ENCODE results near the gene CXXC5. TPM values are rescaled to one million over a fixed set of nuclear protein-coding genes. Genes with fewer than 3 reads are reported as not detected.

The CXXC5 gene
- total RNA-seq, 8 experiments from 2014 or later: 14.2 to 140 (median 95.8) TPM

DNA sequence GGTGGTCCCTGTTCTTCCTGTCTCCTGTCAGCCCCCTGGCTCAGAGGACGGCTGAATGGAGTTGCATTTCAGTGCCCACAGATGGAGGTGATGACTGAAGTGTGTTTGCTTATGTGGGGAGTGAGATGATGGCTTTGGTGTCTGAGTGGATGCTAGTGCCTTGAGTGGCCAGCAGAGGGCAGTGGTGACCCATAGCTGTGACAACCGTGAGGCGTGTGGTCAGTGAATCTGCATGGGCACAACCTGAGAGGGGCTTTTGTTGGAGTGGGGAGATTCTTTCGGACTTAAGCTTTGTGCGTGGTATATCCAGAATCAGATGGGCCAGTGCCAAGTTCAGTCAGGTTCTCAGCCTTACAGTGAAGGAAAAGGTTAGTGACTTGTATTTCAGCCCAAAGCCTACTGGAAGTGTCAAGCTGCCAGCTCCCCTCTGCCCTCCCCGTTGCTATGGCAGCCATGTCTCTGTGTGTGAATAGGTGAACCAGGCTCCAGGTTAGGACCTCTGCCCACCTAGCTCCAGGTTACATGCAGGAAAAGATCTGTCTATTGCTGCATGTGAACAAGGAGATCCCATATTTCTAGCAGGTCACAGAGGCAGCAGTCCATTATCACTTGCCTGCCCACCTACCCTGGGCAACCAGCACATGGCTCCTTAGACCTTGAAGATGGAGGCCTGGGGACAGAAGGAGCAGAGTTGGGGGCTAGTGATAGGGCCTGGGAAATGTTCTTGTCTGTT lies 14.7 kb upstream of the CXXC5 start:
- Histone ChIP-seq H3K27ac (no peak overlapping the region), H3K4me3 (no peak overlapping the region), H3K4me1 (replicated peaks in 1 of 2) (peaks cover 37 to 47% of the 10 kb centered on the region in 2 donors)
- in situ Hi-C loops (cut with MboI; ENCODE audit: low pct_unique_long_range_greater_than_20kb in 2 of 9, low sequenced_read_pairs in 9 of 9, unreplicated experiment in 9 of 9): loop anchor here in 5 of 9 experiments (5.0 to 25.0 kb wide), 3 partner anchors 129 to 329 kb away; no protein-coding TSS in a partner anchor
- 0 to 20% (median 6%) methylated on average over 1 to 6 of the region's 6 CpGs; no CpG with 5 or more reads in 3 of the 10 experiments for WGBS, 10 experiments
- peak; percentile 1 to 34 (median 14) for ATAC-seq (replicated peaks in 6 of 8)

DNA sequence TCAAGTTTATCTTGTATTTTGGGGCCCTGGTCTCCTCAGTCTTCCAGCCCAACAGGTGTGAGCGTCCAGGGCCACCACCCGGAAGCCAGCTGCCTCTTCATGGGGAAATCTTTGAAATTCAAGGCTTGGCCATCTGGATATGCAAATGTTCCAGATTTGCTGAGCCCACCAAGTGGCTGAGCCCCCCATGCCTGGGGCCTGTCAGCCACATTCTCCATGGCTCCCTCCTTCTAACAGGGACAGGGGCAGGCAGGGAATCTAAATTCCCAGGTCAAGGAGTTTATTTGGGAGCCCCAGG lies 14.2 kb upstream of the CXXC5 start:
- in situ Hi-C loops (cut with MboI; ENCODE audit: low pct_unique_long_range_greater_than_20kb in 2 of 9, low sequenced_read_pairs in 9 of 9, unreplicated experiment in 9 of 9): loop anchor here in 5 of 9 experiments (5.0 to 25.0 kb wide), 3 partner anchors 128 to 328 kb away; no protein-coding TSS in a partner anchor
- H3K4me3 ChIP-seq: no peak overlapping the region
- WGBS, 10 experiments: 60 to 80% methylated on average over 1 of the region's 2 CpGs; no CpG with 5 or more reads in 8 of the 10 experiments
- peak overlapping the region in 1 of 2 donors; percentile 40 for H3K27ac ChIP-seq
- ATAC-seq (replicated peaks in 6 of 8): no peak
- H3K4me1 ChIP-seq (replicated peaks in 1 of 2): peaks cover 42 to 53% of the 10 kb centered on the region in 2 donors

DNA sequence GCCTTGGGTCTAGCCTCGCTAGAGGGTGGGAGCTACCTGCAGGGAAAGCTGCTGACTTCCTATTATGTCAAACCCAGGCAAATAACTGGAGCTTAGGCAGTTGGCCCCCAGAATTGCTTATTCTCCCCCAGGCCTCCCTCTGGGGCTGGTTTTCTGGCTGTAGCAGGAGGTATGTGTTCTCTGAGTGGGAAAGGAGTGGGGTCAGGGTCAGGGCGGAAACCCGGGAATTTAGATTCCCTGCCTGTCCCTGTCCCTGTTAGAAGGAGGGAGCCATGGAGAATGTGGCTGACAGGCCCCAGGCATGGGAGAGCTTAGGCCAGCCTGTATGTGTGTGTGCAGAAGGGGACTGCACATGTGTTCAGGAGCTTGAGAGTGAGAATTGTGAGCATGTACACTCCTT lies 13.6 kb upstream of the CXXC5 start:
- 0 to 94% (median 74%) methylated on average over 1 to 3 of the region's 3 CpGs; no CpG with 5 or more reads in 5 of the 10 experiments for WGBS, 10 experiments
- peaks cover 48 to 58% of the 10 kb centered on the region in 2 donors for H3K4me1 ChIP-seq (replicated peaks in 1 of 2)
- in situ Hi-C loops (cut with MboI; ENCODE audit: low pct_unique_long_range_greater_than_20kb in 2 of 9, low sequenced_read_pairs in 9 of 9, unreplicated experiment in 9 of 9): loop anchor here in 5 of 9 experiments (5.0 to 25.0 kb wide), 3 partner anchors 128 to 328 kb away; no protein-coding TSS in a partner anchor
- H3K27ac ChIP-seq: peak overlapping the region in 1 of 2 donors; percentile 40
- ATAC-seq (replicated peaks in 6 of 8): peak in 2 of 8 experiments; percentile 0 to 2
- H3K4me3 ChIP-seq: no peak overlapping the region

DNA sequence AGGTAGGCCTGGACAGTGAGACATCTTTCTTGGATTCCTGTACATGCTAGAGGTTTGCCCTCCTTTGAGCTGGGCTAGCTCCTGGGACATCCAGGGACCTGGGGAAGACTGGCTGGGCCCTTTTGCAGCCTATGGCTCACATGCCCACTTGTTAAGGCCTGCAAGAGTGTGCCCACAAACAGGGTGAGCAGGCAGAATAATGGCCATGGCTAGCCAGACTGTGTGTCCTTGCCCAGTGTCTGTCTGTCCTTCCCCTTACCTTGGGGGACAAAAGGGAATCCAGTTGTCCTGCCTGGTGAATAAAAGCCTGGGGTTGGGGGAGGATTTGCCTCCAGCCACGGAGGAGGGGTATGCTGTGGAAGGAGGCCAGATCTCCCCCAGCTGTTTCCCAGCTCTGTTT lies 13.0 kb upstream of the CXXC5 start:
- WGBS, 10 experiments: 33% methylated on average over 1 of the region's 1 CpG; no CpG with 5 or more reads in 9 of the 10 experiments
- in situ Hi-C loops (cut with MboI; ENCODE audit: low pct_unique_long_range_greater_than_20kb in 2 of 9, low sequenced_read_pairs in 9 of 9, unreplicated experiment in 9 of 9): loop anchor here in 4 of 9 experiments (25.0 kb wide), 2 partner anchors 127 to 327 kb away; no protein-coding TSS in a partner anchor

DNA sequence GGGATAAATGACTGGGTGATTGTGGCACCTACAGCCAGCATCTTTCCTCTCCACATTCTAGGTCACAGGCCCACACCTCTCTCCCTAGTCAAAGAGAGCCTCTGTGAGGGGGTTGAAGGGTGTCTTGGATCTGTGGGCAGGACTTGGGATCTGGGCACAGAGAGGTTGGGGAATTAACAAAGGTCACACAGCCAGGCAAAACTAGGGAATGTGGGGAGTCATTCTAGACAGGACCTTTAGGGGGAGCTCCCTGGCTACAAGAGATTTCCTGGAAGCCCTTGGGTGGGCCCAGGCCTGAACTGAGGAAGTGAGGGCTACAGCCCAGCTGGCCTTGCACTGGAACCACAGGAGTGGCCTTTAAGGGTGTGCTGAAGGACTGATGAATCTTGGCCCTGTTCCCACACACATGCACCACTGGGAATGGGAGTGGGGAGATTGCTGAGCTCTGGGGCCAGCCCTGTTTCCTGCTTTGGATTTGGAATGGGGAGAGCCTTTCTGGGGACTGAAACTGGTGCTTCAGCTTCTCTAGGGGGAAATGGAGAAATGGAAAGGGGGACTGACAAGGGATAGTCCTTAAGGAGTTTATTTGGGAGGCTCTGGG lies 12.4 kb upstream of the CXXC5 start:
- in situ Hi-C loops (cut with MboI; ENCODE audit: low pct_unique_long_range_greater_than_20kb in 2 of 9, low sequenced_read_pairs in 9 of 9, unreplicated experiment in 9 of 9): loop anchor here in 4 of 9 experiments (25.0 kb wide), 2 partner anchors 127 to 327 kb away; no protein-coding TSS in a partner anchor
- peak overlapping the region in 1 of 2 donors; percentile 56 for H3K27ac ChIP-seq
- H3K4me3 ChIP-seq: no peak overlapping the region
- peak in 3 of 8 experiments; percentile 47 to 63 (median 49) for ATAC-seq (replicated peaks in 6 of 8)
- H3K4me1 ChIP-seq (replicated peaks in 1 of 2): peaks cover 58 to 70% of the 10 kb centered on the region in 2 donors

More for the DNA sequence above, 13.0 kb upstream of the CXXC5 start:
- no peak for ATAC-seq (replicated peaks in 6 of 8)
- H3K4me3 ChIP-seq: no peak overlapping the region
- no peak overlapping the region for H3K27ac ChIP-seq
- H3K4me1 ChIP-seq (replicated peaks in 1 of 2): peaks cover 54 to 65% of the 10 kb centered on the region in 2 donors

DNA sequence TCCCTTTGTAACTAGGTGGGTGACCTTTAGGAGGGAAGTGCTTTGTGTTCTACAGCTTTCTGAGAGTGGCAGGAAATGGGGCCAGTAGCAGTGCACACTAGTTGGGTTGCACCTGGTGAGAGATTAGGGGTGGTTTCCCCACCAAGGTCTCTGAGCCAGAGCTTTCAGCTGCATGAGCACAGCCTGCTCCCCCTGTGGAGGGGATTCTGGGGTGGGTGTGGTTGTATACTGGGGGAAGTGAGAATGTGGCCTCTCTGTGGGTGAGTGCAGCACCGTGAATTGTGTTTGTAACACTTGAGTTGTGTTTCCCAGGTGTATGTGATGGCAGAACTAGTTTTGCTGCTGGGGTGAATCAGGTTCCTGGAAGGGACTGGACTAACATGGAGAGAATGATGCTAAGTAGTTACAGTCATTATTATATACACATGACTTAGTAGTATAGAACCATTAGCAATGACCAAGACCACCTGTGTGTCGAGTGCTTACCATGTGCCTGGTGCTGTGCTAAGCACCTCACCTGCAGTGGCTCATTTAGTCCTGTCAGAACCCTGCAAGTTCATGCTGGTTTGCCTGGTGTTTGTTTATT lies 11.8 kb upstream of the CXXC5 start:
- Histone ChIP-seq H3K27ac (peak overlapping the region in 1 of 2 donors; percentile 56), H3K4me1 (replicated peaks in 1 of 2) (peaks cover 64 to 76% of the 10 kb centered on the region in 2 donors), H3K4me3 (no peak overlapping the region)
- 64 to 80% methylated on average over 1 to 2 of the region's 2 CpGs; no CpG with 5 or more reads in 8 of the 10 experiments for WGBS, 10 experiments
- in situ Hi-C loops (cut with MboI; ENCODE audit: low pct_unique_long_range_greater_than_20kb in 2 of 9, low sequenced_read_pairs in 9 of 9, unreplicated experiment in 9 of 9): loop anchor here in 4 of 9 experiments (25.0 kb wide), 2 partner anchors 126 to 326 kb away; no protein-coding TSS in a partner anchor
- ATAC-seq (replicated peaks in 6 of 8): peak in 2 of 8 experiments; percentile 0 to 1

DNA sequence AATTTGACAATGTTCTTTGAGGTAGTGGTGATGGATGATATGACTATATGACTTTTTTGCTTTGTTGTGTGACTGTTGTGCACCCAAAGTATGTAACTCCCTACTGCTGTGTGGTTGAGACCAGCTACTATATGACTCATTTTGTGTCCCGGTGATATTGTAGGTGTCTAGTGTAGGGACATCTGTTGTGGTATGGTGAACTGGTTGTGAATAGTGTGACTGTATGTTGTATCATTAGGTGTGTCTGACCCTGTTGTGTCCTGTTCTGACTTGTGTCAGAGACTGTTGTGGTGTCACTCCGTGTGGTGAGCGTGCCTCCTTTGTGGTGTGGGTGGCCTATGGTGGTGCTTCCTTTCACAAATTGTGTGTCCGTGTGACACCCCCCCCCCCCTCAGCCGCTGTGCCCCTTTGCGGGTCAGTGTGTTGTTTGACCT lies 11.2 kb upstream of the CXXC5 start:
- Histone ChIP-seq H3K27ac (peak overlapping the region; percentile 90 to 98), H3K4me3 (peak overlapping the region; percentile 15 to 36 (median 26)), H3K4me1 (replicated peaks in 1 of 2) (peaks cover 69 to 83% of the 10 kb centered on the region in 2 donors)
- in situ Hi-C loops (cut with MboI; ENCODE audit: low pct_unique_long_range_greater_than_20kb in 2 of 9, low sequenced_read_pairs in 9 of 9, unreplicated experiment in 9 of 9): loop anchor here in 4 of 9 experiments (25.0 kb wide), 2 partner anchors 125 to 325 kb away; no protein-coding TSS in a partner anchor
- peak in 7 of 8 experiments; percentile 0 to 5 (median 2) for ATAC-seq (replicated peaks in 6 of 8)
- WGBS, 10 experiments: 0 to 27% (median 2%) methylated on average over 1 to 5 of the region's 6 CpGs; no CpG with 5 or more reads in 6 of the 10 experiments

DNA sequence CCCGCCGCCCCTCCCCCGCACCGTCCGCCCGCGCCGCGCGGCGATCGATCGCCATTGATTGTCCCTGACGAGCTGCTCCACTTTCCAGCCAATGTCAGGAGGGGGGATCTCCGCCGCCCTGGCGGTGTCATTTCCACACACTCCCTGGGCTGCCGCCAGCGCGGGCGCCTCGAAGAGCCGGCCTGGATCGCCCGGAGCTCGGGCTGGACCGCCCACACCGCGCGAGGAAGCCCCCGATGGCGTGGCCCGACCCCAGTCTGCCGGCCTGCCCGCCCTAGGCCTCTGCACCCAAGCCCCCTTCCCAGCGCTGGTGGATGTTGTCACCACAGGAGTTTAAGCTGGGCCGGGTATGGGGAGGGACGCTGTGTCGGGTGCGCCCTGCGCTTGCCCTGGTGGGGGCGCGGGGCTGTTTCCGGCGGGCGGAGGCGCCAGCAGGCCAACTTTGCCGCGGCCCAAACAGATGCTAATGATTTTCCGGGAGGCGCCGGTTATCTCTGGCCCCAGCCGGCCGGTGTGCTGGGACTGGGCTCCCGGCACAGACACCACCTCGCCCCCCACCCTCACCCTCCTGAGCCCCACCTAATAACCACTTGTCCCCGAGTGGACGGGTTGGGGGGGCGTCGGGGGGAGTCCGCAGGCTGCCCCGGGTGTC lies 10.6 kb upstream of the CXXC5 start:
- Histone ChIP-seq H3K27ac (peak overlapping the region; percentile 90 to 98), H3K4me3 (peak overlapping the region; percentile 15 to 36 (median 26)), H3K4me1 (replicated peaks in 1 of 2) (peaks cover 75 to 88% of the 10 kb centered on the region in 2 donors)
- 0% methylated on average over 2 to 7 of the region's 62 CpGs; no CpG with 5 or more reads in 8 of the 10 experiments for WGBS, 10 experiments
- in situ Hi-C loops (cut with MboI; ENCODE audit: low pct_unique_long_range_greater_than_20kb in 2 of 9, low sequenced_read_pairs in 9 of 9, unreplicated experiment in 9 of 9): loop anchor here in 4 of 9 experiments (25.0 kb wide), 2 partner anchors 125 to 325 kb away; no protein-coding TSS in a partner anchor
- ATAC-seq (replicated peaks in 6 of 8): peak; percentile 44 to 82 (median 76)

DNA sequence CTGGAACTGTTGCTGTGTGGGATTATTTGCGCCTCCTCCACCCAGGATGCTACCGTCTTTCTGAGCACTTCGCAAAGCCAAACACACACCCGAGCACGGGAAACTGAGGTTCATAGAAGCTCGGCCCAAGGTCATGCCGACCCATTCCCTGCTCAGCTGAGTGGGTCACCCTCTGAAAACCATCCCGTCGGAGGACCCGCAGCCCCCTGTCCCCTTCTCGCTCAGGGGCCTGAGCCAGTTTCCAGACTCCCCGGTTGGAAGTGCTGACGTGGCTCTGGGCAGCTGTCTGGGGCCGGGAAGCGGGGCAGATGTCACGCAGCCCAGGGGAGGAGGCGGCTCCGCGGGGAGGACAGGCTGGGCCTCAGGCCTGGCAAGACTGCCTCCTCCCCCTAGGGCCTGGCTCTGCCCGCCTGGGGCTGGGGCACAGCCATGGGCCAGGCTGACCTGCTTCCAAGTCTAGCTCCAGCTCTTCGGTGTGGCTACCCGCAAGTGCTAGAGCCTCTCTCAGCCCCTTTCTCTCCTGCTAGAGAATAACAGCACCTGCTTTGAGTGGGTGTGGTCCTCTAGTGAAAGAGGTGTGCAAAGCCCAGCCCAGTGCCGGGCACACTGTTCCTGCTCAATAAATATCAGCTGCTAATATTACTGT lies 9.9 kb upstream of the CXXC5 start:
- Histone ChIP-seq H3K4me3 (peak overlapping the region; percentile 15 to 36 (median 26)), H3K4me1 (replicated peaks in 1 of 2) (peaks cover 82 to 95% of the 10 kb centered on the region in 2 donors), H3K27ac (peak overlapping the region; percentile 90 to 98)
- ATAC-seq (replicated peaks in 6 of 8): peak; percentile 30 to 67 (median 59)
- WGBS, 10 experiments: 0 to 40% (median 7%) methylated on average over 1 to 3 of the region's 23 CpGs; no CpG with 5 or more reads in 5 of the 10 experiments
- in situ Hi-C loops (cut with MboI; ENCODE audit: low pct_unique_long_range_greater_than_20kb in 2 of 9, low sequenced_read_pairs in 9 of 9, unreplicated experiment in 9 of 9): loop anchor here in 4 of 9 experiments (25.0 kb wide), 2 partner anchors 124 to 324 kb away; no protein-coding TSS in a partner anchor

DNA sequence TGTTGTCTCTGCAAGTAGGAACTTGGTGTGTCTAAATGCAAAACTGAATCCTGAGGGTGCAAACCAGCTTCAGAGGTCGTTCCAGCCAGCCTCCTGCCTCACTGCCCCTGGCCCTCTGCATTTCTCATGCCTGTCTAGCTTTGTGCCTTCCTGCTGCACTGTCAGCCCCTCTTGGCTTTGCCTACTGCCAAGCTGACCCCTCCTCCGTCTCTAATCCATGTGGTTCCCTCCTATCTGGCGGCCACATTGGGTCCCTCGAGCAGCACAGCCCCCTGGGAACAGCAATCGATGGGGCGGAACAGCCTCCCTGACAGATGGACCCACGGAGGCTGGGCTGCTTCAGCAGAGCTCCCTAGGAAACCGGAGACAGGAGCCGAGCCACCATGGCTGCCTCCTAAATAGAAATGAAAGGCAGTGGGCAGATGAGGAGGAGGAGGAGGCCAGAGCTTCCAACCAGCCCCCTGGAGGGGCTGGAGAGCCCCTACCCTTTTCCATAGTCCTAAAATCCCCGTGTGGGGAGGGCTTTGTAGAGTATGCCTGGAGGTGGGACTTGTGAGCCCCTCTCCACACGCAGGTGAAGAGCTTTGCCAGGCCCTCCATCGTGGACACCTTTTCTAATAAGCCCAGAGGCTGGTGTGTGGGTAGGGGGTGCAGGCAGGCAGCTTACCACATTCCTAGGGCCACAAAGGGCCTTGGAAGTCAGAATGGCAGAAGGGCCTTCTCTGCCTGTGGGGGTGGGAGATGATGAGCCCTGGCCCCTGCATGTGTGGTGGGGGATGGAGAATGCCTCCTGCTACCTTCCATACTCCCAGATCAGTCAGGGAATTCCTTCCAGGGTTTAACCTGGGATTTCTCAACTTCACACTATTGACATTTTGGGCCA lies 9.2 kb upstream of the CXXC5 start:
- H3K4me1 ChIP-seq (replicated peaks in 1 of 2): peaks cover 83 to 96% of the 10 kb centered on the region in 2 donors
- in situ Hi-C loops (cut with MboI; ENCODE audit: low pct_unique_long_range_greater_than_20kb in 2 of 9, low sequenced_read_pairs in 9 of 9, unreplicated experiment in 9 of 9): loop anchor here in 4 of 9 experiments (25.0 kb wide), 2 partner anchors 123 to 323 kb away; no protein-coding TSS in a partner anchor
- H3K4me3 ChIP-seq: peak overlapping the region in 1 of 5 donors; percentile 36
- peak in 1 of 8 experiments; percentile 0 for ATAC-seq (replicated peaks in 6 of 8)
- peak overlapping the region; percentile 90 to 98 for H3K27ac ChIP-seq
- WGBS, 10 experiments: 0 to 80% (median 29%) methylated on average over 1 to 7 of the region's 12 CpGs; no CpG with 5 or more reads in 2 of the 10 experiments

Data from motor neuron (in vitro differentiated cells).